GM11168 (cell line): ENCODE results near the gene GPC5.
"Not testable (repeated sequence)": the region's sequence is repeated elsewhere in the genome, so short reads cannot be mapped to it uniquely, and the experiment has no call there.

Experiments
- in situ Hi-C: fragments of 300-500 bp; cut with MboI; formaldehyde crosslinking; loops from one replicate; pipeline ENCODE4 v1.12.0; 2022; ENCODE audit warnings: low sequenced_read_pairs; ENCODE audit not compliant: unreplicated experiment

Gene GPC5

DNA sequence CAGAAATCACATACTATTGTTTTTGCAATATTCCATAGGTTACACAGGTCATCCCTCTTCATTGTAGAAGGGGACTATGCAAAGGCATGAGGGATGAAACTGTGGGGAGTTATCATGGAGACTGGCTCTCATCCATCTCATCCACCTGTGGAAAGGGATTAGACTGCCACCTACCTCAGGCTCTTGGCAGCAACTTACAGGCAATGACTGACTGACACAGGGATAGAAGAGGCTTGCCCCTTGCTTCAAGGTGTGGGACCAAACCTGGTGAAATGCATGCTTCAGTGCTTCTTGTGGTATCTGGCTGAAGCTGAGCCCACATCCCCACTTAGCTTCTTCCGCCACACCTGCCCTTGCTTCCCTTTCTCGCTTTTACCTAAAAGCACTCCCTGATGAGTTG is 341.3 kb downstream of the GPC5 start:
- in situ Hi-C loops: no loop called here

DNA sequence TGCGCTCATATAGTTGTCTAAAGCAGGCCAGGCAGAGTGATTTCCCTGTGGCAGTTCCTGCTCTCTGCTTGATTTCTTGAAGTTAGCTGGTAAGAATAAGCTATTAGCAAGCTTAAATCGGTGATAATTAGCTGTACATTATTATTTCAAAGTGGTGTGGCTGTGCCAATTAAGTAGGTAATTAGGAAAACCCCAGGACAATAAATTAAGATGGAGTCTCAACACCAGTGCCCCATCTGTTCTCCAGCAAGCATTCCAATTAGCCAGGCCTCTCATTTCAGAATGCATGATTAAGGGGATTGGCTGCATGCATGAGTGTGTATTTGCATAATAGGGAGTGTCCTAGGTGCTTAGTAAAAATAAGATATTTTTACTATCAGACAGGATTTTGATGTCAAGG is 342.3 kb downstream of the GPC5 start:
- in situ Hi-C loops: no loop called here

DNA sequence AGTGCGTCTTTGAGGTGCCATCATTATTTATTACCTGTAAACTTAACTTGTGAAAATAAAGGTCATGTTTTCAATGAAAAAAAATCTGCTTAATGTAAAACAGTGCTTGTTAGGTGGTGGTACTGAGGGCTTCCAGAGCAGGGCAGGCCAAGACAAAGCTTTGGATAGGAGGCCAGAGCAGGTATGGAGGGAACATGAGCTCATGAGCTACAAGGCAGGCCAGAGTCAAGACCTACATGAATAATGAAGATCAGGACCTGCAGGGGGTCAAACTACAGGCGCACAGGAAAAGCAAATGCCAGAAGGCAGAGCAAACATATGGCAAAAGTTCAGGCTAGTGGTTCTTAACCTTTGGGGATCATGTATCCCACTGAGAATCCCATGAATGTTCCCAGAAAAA is 343.5 kb downstream of the GPC5 start:
- in situ Hi-C loops: no loop called here

GRCh38 chr13:91744284-91744683 is 345.9 kb downstream of the GPC5 start:
- in situ Hi-C loops: no loop called here

- in situ Hi-C loops: no loop called here
Measured at GRCh38 chr13:91745967-91746366, 347.5 kb downstream of the GPC5 start.

GRCh38 chr13:91747186-91747585 is 348.8 kb downstream of the GPC5 start:
- in situ Hi-C loops: no loop called here

- in situ Hi-C loops: no loop called here
Measured at GRCh38 chr13:91748416-91749089, 350.1 kb downstream of the GPC5 start.

- in situ Hi-C loops: no loop called here
Measured at GRCh38 chr13:91758724-91759123, 360.3 kb downstream of the GPC5 start.

DNA sequence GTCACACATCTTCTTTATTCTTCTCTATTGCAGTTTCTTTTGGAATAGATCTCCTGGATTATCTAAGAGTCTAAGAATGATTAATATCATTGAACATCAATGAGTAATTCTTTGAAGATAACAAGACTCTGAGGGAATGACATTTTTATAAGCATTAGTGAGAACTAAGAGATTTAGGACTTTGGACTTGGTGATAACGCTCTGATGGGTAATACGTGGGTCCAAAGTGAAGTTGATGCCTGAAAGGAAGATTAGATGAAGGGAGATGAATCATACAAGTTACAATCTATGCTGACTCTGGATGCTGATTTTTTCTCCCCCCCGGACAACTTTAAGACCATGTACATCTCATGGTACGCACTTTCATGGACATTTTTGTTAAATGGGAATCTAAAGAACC is 364.5 kb downstream of the GPC5 start:
- in situ Hi-C loops: no loop called here

DNA sequence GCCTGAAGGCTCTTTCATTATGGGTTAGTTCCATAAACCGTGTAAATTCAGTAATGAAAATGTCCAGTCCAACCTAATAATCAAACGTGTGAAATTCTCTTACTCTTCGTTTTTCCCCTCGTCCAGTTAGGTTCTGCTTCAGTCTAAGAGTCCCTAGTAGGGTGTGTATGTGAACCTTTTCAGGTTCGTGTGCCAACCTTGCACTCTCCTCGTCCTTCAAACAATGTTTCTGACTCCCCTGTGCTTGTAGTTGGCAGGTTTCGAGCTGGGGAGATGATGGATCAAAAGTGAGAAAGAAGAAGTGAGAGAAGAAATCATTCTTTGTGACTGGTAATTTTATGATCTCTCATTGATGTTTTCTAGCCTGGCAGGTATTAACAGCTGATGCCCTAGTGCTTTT is 366.1 kb downstream of the GPC5 start:
- in situ Hi-C loops: no loop called here

DNA sequence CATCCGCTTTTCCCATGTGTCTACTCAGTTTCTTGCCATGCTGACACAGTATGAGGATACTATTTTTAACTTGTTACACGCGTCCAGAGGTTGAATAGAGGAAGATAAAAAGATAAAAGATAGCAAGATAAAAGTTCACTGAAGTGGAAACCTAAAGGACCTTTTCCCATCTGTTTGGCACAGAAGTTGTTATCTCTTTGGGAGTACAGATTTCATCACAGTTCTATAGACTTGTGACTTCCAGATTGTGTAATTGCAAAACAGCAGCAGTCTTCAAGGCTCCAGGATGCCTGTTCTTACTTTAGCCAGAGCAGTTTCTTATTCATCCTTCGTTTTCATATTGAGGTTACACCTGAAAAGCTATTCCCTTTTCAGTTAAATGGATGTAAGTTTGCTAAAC is 369.2 kb downstream of the GPC5 start:
- in situ Hi-C loops: no loop called here

DNA sequence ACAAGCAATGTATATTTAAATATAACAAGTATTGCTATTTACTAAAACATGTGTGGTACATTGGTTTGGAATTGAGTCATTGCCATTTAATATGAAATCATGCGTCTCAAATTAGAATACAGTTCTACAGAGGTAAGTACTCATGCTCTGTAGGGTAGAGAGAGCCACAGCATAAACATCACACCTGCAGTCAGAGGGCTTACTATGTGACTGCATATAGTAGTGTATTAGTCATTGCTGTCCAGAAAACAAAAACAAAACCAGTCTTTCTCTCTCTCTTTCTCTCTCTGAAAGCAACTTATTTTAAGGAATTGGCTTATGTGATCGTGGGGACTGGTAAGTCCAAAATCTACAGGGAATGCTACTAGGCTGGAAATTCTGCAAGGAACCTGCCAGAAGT is 370.3 kb downstream of the GPC5 start:
- in situ Hi-C loops: no loop called here

GRCh38 chr13:91771229-91771628 is 372.8 kb downstream of the GPC5 start:
- in situ Hi-C loops: no loop called here

GRCh38 chr13:91773591-91774227 is 375.3 kb downstream of the GPC5 start:
- in situ Hi-C loops: no loop called here

GRCh38 chr13:91774397-91774796 is 376.0 kb downstream of the GPC5 start:
- in situ Hi-C loops: no loop called here

DNA sequence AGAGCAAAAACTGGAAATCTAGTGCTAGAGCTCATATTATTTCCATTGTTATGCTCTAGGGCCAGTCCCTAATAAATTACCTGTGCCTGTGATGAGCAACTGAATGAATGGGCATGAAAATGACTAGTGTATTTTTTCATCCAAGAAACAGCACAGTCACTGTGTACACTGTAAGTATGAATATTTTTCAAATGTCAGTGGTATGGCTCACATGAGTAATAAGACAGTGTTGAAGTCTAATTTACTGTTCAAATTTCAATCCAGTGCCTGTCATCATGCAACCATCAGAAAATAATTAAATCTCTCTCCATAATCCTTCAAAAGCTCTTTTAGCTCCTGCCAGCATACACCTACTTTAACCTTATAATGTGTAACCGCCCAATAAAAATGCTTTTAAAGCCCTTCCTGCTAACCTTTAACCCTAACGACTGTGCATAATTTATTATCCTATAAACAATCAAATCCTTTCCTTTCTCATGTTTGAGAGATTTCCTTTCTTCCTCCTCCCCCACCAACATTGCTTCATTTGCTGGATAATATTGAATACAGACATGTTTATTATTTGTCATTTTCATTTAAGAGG is 378.3 kb downstream of the GPC5 start:
- in situ Hi-C loops: no loop called here

GRCh38 chr13:91778123-91778522 is 379.7 kb downstream of the GPC5 start:
- in situ Hi-C loops: no loop called here

DNA sequence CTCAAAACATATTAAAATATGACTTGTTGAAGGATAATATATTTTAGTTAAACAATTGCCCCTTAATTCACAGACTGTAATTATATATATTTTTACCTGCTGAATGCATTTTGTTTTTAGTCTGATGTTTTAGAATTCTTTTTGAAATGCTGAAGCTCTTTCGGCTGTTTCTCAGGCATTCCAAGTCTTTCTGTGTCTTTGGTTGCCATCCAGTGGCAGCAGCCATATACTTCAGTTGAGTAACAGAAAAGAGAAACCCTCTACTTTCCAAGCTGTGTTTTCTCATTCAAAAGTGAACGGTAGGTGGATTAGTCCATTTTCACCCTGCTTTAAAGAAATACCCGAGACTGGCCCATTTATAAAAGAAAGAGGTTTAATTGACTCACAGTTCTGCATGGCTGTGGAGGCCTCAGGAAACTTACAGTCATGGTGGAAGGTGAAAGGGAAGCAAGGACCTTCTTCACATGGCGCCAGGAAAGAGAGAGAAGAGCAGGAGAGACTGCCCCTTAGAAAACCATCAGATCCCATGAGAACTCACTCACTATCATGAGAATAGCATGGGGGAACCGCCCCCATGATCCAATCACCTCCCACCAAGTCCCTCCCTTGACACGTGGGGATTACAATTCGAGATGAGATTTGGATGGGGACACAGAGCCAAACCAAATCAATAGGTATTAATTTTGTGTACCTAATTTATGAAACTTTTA is 383.7 kb downstream of the GPC5 start:
- in situ Hi-C loops: not testable (repeated sequence)

- in situ Hi-C loops: no loop called here
Measured at GRCh38 chr13:91785431-91786119, 387.2 kb downstream of the GPC5 start.

- in situ Hi-C loops: no loop called here
Measured at GRCh38 chr13:91792054-91792453, 393.6 kb downstream of the GPC5 start.

DNA sequence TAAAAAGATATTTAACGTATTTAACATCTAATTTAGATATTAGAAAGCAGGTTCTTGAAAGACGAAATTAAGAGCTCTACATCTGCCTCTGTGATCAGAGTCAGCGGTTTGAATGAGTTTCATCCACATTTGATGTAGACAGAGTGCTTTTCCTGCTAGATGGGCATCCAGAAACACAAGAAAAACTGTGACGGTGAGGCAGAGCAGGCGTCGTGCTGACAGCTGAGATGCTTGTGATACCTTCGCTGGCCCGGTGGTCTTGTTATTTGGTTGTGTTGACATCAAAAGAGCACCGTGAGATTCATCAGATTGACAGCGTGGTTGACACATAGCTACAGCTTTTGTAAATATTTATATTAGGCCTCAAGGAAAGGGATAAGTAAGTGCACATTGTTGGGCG is 399.1 kb downstream of the GPC5 start:
- in situ Hi-C loops: no loop called here
